Measurements from ENCODE around the gene PAK6.

DNA sequence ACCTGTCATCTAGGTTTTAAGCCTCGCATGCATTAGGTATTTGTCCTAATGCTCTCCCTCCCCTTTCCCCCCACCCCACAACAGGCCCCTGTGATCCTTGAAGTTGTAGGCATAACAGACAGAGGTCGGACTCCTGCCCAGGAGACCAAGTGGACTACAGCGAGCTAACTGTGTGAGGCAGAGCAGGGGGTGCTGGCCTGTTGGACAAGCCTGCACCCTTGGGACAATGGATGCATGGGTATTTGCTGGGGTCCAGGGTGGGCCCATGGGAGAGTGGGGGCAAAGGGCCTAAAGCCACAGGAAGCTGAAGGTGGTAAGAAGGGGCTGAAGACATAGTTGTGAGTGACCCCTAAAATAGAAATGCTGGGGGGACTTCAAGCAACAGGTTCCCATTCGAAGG lies 66.4 kb downstream of the PAK6 start:
- TF ChIP-seq, protein P1, sequence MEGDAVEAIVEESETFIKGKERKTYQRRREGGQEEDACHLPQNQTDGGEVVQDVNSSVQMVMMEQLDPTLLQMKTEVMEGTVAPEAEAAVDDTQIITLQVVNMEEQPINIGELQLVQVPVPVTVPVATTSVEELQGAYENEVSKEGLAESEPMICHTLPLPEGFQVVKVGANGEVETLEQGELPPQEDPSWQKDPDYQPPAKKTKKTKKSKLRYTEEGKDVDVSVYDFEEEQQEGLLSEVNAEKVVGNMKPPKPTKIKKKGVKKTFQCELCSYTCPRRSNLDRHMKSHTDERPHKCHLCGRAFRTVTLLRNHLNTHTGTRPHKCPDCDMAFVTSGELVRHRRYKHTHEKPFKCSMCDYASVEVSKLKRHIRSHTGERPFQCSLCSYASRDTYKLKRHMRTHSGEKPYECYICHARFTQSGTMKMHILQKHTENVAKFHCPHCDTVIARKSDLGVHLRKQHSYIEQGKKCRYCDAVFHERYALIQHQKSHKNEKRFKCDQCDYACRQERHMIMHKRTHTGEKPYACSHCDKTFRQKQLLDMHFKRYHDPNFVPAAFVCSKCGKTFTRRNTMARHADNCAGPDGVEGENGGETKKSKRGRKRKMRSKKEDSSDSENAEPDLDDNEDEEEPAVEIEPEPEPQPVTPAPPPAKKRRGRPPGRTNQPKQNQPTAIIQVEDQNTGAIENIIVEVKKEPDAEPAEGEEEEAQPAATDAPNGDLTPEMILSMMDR (IDR thresholded peaks at IDR 0.05) = no peak
- TF ChIP-seq POLR2A (IDR thresholded peaks at IDR 0.05) (no peak), POLR2AphosphoS5 (IDR thresholded peaks at IDR 0.05; ENCODE audit: insufficient read depth in 1 of 2, low read depth in 1 of 2) (no peak)

Measured in vagina (tissue), 2 donors.